ENCODE data around the gene CES3. TPM values are rescaled to one million over a fixed set of nuclear protein-coding genes. Genes with fewer than 3 reads are reported as not detected.
"Not testable (repeated sequence)": the region's sequence is repeated elsewhere in the genome, so short reads cannot be mapped to it uniquely, and the experiment has no call there.

CES3 gene
- total RNA-seq, 1 donor from 2014 or later, result 9.0 TPM

- intact Hi-C loops (cut with micrococcal nuclease), result no loop called here
These were observed 17.0 kb upstream of the CES3 start for GRCh38 chr16:66944054-66944441.

DNA sequence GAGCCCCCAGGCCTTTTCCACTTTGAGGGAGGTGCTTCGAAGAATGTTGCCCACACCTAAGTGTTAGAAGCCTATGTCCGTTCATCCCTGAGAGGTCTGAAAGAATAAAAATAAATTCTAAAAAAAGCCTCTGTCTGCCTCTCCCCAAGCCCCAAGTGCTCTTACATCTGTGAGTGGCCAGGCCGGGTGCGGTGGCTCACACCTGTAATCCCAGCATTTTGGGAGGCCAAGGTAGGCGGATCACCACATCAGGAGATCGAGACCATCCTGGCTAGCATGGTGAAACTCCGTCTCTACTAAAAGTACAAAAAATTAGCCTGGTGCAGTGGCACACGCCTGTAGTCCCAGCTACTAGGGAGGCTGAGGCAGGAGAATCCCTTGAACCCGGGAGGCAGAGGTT is 16.1 kb upstream of the CES3 start:
- intact Hi-C loops (cut with micrococcal nuclease), result not testable (repeated sequence)

GRCh38 chr16:66945939-66946338 is 15.1 kb upstream of the CES3 start:
- intact Hi-C loops (cut with micrococcal nuclease), result loop anchor here (2.0 kb wide), 2 partner anchors 31 to 69 kb away; no protein-coding TSS in a partner anchor

DNA sequence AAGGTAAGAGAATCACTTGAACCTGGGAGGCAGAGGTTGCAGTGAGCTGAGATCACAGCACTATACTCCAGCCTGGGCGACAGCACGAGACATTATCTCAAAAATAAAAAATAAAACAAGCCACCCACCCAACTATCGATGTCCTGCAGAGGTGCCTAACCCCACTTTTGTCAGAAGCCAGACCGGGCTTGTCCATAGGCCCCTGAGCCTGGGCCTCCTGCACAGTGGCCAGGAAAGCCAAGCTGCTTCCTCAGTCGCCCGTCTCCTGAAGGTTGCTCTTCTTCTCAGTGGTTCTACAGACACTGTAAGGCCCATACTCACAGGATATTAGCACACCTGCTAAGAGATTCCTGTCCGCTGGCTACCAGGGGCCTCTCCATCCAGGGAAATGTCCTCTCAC is 14.5 kb upstream of the CES3 start:
- intact Hi-C loops (cut with micrococcal nuclease), result loop anchor here (2.0 kb wide), 2 partner anchors 30 to 68 kb away; no protein-coding TSS in a partner anchor

DNA sequence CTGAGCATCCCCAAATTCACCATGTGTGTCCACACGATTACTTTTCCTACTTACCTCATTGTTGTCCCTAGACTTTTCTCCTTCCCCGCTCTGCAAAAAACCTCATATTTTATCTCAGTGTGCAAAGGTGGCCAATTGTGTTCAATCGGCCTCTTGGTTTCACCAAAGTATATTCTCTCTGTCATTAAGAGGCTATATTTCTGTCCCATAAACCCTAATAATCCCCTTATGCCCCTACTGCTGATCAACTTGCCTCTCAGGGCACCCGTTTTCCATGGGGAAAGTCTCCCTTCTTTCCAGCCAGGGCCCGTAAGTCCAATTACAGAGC is 14.1 kb upstream of the CES3 start:
- intact Hi-C loops (cut with micrococcal nuclease), result loop anchor here (1.0 to 2.0 kb wide), 11 partner anchors 13 to 519 kb away; partner anchors contain the start of genes CES3, CIAO2B and MATCAP1

GRCh38 chr16:66947302-66948065 is 13.6 kb upstream of the CES3 start:
- intact Hi-C loops (cut with micrococcal nuclease), result loop anchor here (1.0 to 2.0 kb wide), 11 partner anchors 13 to 519 kb away; partner anchors contain the start of genes CES3, CIAO2B and MATCAP1

DNA sequence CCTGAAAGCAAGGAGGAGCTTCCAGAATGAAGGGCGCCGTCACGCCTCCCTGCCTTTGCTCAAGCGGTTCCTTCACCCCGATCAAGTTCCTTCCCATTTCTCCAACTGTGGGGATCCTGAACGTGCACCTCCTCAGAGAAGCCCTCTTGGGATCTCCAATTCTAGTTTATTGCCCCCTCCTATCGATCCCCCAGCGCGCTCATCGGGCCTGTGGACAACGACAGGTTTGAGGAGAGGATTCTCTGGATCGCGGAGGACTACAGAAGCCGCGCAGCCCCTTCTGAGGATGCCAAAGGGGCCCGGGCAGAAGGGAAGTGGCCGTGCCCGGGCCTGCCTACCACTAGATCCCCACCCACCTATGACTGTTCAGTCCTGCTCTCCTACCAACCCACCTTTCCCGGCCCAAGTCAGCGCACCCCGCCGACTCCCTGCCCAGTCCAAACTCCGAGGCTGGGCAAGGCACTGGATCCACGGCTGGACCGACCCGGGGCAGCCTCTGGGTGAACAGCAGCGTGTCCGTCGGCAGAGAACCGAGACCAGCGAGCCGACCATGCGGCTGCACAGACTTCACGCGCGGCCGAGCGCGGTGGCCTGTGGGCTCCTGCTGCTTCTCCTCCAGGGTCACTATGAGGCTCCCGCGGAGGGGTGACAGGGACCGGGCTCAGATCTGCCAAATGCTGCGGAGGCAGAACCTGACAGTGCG is 12.8 kb upstream of the CES3 start:
- intact Hi-C loops (cut with micrococcal nuclease), result no loop called here

GRCh38 chr16:66948837-66949225 is 12.2 kb upstream of the CES3 start:
- intact Hi-C loops (cut with micrococcal nuclease), result no loop called here

GRCh38 chr16:66949472-66949871 is 11.6 kb upstream of the CES3 start:
- intact Hi-C loops (cut with micrococcal nuclease), result no loop called here

DNA sequence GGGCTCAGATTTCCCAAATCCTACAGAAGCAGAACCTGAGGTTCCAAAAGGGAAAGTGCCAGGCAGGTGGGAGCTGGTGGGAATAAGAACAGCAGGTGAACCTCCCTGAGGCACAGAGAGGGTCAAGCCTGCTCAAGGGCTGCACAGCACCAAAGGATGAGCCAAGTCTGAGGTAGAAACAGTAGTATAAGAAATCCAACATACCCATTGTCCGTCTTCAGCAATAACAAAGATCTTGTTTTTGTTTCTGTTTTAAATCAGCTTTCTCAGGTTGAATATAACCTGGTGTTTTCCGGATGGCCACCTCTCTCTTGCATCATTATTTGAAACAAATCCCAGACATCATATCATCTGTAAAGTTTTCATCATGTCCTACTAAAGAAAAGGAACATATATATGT is 10.6 kb upstream of the CES3 start:
- intact Hi-C loops (cut with micrococcal nuclease), result no loop called here

DNA sequence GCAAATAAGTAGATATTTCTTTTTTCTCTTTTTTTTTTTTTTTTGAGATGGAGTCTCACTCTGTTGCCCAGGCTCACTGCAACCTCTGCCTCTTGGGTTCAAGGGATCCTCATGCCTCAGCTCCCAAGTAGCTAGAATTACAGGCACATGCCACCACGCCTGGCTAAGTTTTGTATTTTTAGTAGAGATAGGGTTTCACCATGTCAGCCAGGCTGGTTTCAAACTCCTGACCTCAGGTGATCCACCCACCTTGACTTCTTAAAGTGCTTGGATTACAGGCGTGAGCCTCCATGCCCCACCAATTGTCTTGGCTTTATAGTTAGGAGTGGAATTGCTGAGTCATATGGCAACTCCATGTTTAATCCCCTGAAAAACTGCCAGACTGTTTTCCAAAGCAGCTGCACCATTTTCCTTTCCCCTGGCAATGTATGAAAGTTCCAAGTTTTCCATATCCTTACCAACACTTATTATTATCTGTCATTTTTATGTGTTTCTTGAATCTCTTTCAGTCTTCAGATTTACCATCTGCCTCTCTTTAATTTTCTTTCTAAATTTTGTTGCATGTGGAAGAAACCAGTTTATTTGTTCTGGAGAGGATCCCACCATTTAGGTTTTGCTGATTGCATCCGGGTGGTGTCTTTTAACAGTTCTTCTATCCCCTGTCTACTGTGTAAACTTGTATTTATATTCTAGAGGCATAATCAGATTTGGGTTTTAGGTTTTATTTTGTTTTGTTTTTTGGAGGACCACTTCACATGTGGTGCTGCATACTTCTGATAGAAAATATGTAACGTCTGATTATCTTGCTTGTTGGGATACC is 9.9 kb upstream of the CES3 start:
- intact Hi-C loops (cut with micrococcal nuclease), result no loop called here

DNA sequence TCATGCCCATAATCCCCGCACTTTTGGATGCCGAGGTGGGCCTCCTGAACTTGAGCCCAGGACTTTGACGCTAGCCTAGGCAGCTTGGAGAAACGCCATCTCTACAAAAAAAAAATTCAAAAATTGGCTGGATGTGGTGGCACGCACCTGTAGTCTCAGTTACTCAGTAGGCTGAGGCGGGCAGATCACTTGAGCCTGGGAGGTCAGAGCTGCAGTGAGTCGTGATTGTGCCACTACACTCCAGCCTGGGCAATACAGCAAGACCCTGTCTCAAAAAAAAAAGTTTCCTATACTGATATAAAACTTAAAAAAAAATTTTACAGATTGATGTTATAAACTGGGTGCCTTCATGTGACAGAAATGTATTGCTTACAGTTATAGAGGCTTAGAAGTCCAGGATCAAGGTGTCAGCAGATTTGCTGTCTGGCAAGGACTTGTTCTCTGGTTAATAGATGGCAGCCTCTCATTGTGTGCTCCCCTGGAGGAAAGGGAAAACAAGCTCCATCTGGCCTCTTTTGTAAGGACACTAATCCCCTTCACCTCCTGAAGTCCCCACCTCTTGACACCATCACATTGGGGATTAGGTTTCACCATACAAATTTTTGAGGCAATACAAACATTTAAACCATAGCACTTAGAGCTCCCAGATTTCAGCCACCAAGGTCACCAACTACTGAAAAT is 8.5 kb upstream of the CES3 start:
- intact Hi-C loops (cut with micrococcal nuclease), result no loop called here

DNA sequence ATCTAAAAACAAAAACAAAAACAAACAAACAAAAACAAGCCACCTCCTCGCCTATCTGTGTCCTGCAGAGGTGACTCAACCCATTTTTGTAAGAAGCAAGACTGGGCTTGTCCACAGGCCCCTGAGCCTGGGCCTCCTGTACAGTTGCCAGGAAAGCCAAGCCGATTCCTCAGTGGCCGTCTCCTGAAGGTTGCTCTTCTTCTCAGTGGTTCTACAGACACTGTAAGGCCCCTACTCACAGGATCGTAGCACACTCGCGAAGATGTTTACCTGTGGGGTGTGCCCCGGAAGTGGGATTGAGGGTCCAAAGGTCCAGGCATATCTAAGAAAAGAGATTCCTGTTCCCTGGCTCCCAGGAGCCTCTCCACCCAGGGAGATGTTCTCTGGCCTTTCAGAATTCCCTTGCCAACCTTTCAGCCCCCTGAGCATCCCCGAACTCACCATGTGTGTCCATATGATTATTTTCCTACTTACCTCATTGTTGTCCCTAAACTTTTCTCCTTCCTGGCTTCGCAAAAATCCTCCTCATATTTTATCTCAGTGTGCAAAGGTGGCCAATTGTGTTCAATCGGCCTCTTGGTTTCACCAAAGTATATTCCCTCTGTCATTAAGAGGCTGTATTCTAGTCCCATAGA is 7.5 kb upstream of the CES3 start:
- intact Hi-C loops (cut with micrococcal nuclease), result loop anchor here (1.0 kb wide), 8 partner anchors 24 to 494 kb away; partner anchors contain the start of genes FBXL8 and TRADD

DNA sequence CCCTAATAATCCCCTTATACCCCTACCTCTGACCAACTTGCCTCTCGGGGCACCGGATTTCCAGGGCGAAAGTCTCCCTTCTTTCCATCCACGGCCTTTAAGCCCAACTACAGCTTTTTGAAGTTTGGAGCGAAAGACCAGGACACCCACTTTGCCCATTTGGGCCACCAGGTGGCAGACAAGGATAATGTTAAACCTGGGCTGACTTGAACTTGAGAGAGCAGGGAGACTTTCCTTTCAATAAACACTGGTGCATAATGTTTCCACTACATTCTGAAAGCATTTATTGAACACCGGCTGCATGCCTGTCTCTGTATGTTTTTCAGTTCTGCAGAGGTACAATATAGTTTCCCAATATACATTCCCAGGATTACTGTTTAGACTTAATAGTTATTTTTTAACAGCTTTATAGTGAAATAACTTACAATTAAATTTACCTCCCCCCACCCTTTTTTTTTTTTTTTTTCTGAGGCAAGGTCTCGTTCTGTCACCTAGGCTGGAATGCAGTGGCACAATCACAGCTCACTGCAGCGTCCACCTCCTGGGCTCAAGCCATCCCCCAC is 6.9 kb upstream of the CES3 start:
- intact Hi-C loops (cut with micrococcal nuclease), result loop anchor here (1.0 kb wide), 8 partner anchors 23 to 493 kb away; partner anchors contain the start of genes FBXL8 and TRADD

- intact Hi-C loops (cut with micrococcal nuclease), result not testable (repeated sequence)
These were observed 5.5 kb upstream of the CES3 start for GRCh38 chr16:66955363-66956153.

GRCh38 chr16:66956154-66956457 is 5.0 kb upstream of the CES3 start:
- intact Hi-C loops (cut with micrococcal nuclease), result not testable (repeated sequence)

GRCh38 chr16:66958857-66959703 is 2.0 kb upstream of the CES3 start:
- intact Hi-C loops (cut with micrococcal nuclease), result no loop called here

GRCh38 chr16:66959704-66960161 is 1.3 kb upstream of the CES3 start:
- intact Hi-C loops (cut with micrococcal nuclease), result loop anchor here (2.0 kb wide), 1 partner anchor 15 kb away; no protein-coding TSS in a partner anchor
